Measurements from ENCODE around the gene SEMA6B.

- TF ChIP-seq CTCF (IDR thresholded peaks at IDR 0.05) (no peak), POLR2A (IDR thresholded peaks at IDR 0.05) (no peak)
Observed at GRCh38 chr19:4507804-4508203, 51.7 kb downstream of the SEMA6B start.

All from breast epithelium (tissue), 3 donors.